Erythroblast (primary cell): ENCODE results near the gene IGFLR1.

Experiments
- GATA1 ChIP-seq: IDR thresholded peaks from 2 replicates; pipeline ENCODE4 v1.6.1; 2011; ENCODE audit warnings: low read depth, mild to moderate bottlenecking, control low read depth, low read length, moderate library complexity
- POLR2A ChIP-seq: IDR thresholded peaks from 2 replicates; pipeline ENCODE4 v1.6.1; 2011; ENCODE audit warnings: mild to moderate bottlenecking, low read length

- TF ChIP-seq POLR2A (no peak), GATA1 (no peak)
Measured at GRCh38 chr19:35718345-35719041, 23.8 kb downstream of the IGFLR1 start.
